HepG2 (cell line): ENCODE data around the gene SLC34A3. TPM values are rescaled to one million over a fixed set of nuclear protein-coding genes. Genes with fewer than 3 reads are reported as not detected.

ENCODE experiments used
- ARNT2 ChIP-seq: sonication (generic); formaldehyde crosslinking; IDR thresholded peaks from 2 replicates; pipeline ENCODE4 v1.8.0; 2022; ENCODE audit warnings: mild to moderate bottlenecking, low read depth, missing genetic modification reagents, moderate library complexity
- ASH2L ChIP-seq: fragments of 300-600, 200-600 bp; sonication (generic); IDR thresholded peaks from 2 replicates; pipeline ENCODE4 v1.7.0; 2017; ENCODE audit warnings: low read depth, mild to moderate bottlenecking, moderate library complexity, mixed read lengths, low read length; ENCODE audit not compliant: insufficient read length
- GTF2F1 ChIP-seq: fragments of 150-350 bp; IDR thresholded peaks from 2 replicates; pipeline ENCODE4 v1.6.1; 2014; ENCODE audit warnings: low read length
- HNF4G ChIP-seq, 2 experiments: sonication (generic) in 1 of 2; formaldehyde crosslinking in 1 of 2; IDR thresholded peaks; 2 replicates each; pipeline versions ENCODE4 v1.4.0 to v1.6.1; 2011 to 2020; ENCODE audit warnings: borderline replicate concordance in 2 of 2, low read depth in 2 of 2, mild to moderate bottlenecking in 2 of 2, low read length in 1 of 2, missing genetic modification reagents in 1 of 2, moderate library complexity in 1 of 2
- IKZF1 ChIP-seq: fragments of 450-650 bp; IDR thresholded peaks from 2 replicates; pipeline ENCODE4 v1.7.1; 2016
- MXD1 ChIP-seq: sonication (generic); formaldehyde crosslinking; IDR thresholded peaks from 2 replicates; pipeline ENCODE4 v1.4.0; 2020; ENCODE audit warnings: mild to moderate bottlenecking, missing genetic modification reagents
- NFE2L1 ChIP-seq: sonication (generic); formaldehyde crosslinking; IDR thresholded peaks from 2 replicates; pipeline ENCODE4 v1.4.0; 2020; ENCODE audit warnings: missing genetic modification reagents, mild to moderate bottlenecking, borderline replicate concordance
- PCBP2 ChIP-seq: fragments of 200-400 bp; formaldehyde crosslinking; optimal IDR thresholded peaks from 2 replicates; pipeline ENCODE3; 2018; ENCODE audit warnings: low read length, low read depth; ENCODE audit not compliant: poor library complexity, severe bottlenecking
- TCF7 ChIP-seq: sonication (generic); IDR thresholded peaks from 2 replicates; pipeline ENCODE4 v1.6.1; 2016; ENCODE audit warnings: antibody characterized with exemption, low read depth
- TGIF2 ChIP-seq: IDR thresholded peaks from 2 replicates; pipeline ENCODE4 v1.6.1; 2016; ENCODE audit warnings: control low read depth, missing compliant biosample characterization
- ZNF224 ChIP-seq: sonication (generic); formaldehyde crosslinking; IDR thresholded peaks from 2 replicates; pipeline ENCODE4 v1.5.0; 2020; ENCODE audit warnings: mild to moderate bottlenecking, missing genetic modification reagents
- ZNF383 ChIP-seq: sonication (generic); formaldehyde crosslinking; IDR thresholded peaks from 2 replicates; pipeline ENCODE4 v1.4.0; 2020; ENCODE audit warnings: missing genetic modification reagents, mild to moderate bottlenecking, borderline replicate concordance
- ZNF501 ChIP-seq: sonication (generic); formaldehyde crosslinking; IDR thresholded peaks from 2 replicates; pipeline ENCODE4 v1.5.1; 2020; ENCODE audit warnings: mild to moderate bottlenecking, moderate library complexity, missing genetic modification reagents
- ZNF646 ChIP-seq: sonication (generic); formaldehyde crosslinking; IDR thresholded peaks from 2 replicates; pipeline ENCODE4 v1.9.0; 2021; ENCODE audit warnings: mild to moderate bottlenecking, missing genetic modification reagents
- ZNF841 ChIP-seq: sonication (generic); formaldehyde crosslinking; IDR thresholded peaks from 2 replicates; pipeline ENCODE4 v1.8.1; 2023; ENCODE audit warnings: missing genetic modification reagents, borderline replicate concordance
- polyA plus RNA-seq, 8 experiments: library from polyadenylated mRNA; depleted of rRNA in 3 of 8; stranded (reverse) in 7 of 8; unstranded in 1 of 8; fragments of >200 nt; fragmentation: Illumina TruSeq in 4 of 8; extraction: Trizol in 4 of 8; gene quantifications; 2 replicates each; pipeline versions ENCODE4 v1.2.1 to v1.2.3, GENCODE V29; 2011 to 2016; ENCODE audit warnings: low read depth in 4 of 8, missing spikeins in 1 of 8, mixed read lengths in 1 of 8; ENCODE audit not compliant: insufficient read depth in 1 of 8
- total RNA-seq, 5 experiments: library from RNA; depleted of rRNA; stranded (reverse); fragments of >200 nt; fragmentation: Illumina TruSeq; extraction: Trizol; gene quantifications; 2 replicates each; pipeline ENCODE4 v1.2.3, GENCODE V29; 2016; ENCODE audit warnings: low read depth in 1 of 5
- TF ChIP-seq, protein P1 (sequence below): sonication (generic); formaldehyde crosslinking; IDR thresholded peaks from 2 replicates; pipeline ENCODE4 v1.4.0; 2020; ENCODE audit warnings: missing genetic modification reagents
- TF ChIP-seq, protein P2 (sequence below): sonication (generic); formaldehyde crosslinking; IDR thresholded peaks from 2 replicates; pipeline ENCODE4 v1.8.0; 2022; ENCODE audit warnings: mild to moderate bottlenecking, missing genetic modification reagents

SLC34A3 gene
- total and polyA plus RNA-seq, 2 of the 13 experiments (the other 11 are each of a cell fraction or from before 2014, with no cell fraction given): 0.07 to 1.0 TPM

GRCh38 chr9:137242269-137243203 is 11.8 kb downstream of the SLC34A3 start (continued):
- TF ChIP-seq HNF4G (IDR thresholded peaks at IDR 0.05; ENCODE audit: borderline replicate concordance, low read depth, low read length): no peak
- TF ChIP-seq HNF4G (CRISPR knock-in tag; IDR thresholded peaks at IDR 0.05; ENCODE audit: borderline replicate concordance, low read depth): no peak
- TF ChIP-seq ZNF224 (CRISPR knock-in tag): 0 out of 2 replicates have a peak, but pooled peaks have one; percentile 61
- no peak for TF ChIP-seq PCBP2
- TF ChIP-seq, protein P1, sequence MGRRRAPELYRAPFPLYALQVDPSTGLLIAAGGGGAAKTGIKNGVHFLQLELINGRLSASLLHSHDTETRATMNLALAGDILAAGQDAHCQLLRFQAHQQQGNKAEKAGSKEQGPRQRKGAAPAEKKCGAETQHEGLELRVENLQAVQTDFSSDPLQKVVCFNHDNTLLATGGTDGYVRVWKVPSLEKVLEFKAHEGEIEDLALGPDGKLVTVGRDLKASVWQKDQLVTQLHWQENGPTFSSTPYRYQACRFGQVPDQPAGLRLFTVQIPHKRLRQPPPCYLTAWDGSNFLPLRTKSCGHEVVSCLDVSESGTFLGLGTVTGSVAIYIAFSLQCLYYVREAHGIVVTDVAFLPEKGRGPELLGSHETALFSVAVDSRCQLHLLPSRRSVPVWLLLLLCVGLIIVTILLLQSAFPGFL (CRISPR knock-in tag): no peak
- no peak for TF ChIP-seq ZNF383 (CRISPR knock-in tag)
- TF ChIP-seq IKZF1: no peak
- TF ChIP-seq TCF7: no peak
- peak; percentile 9 for TF ChIP-seq ASH2L
- no peak for TF ChIP-seq NFE2L1 (CRISPR knock-in tag)
- TF ChIP-seq ARNT2 (CRISPR knock-in tag): no peak
- TF ChIP-seq GTF2F1: no peak
- no peak for TF ChIP-seq MXD1 (CRISPR knock-in tag)
- no peak; the same call in 1 of the 2 replicates for TF ChIP-seq ZNF501 (CRISPR knock-in tag)
- no peak for TF ChIP-seq TGIF2 (CRISPR knock-in tag)
- TF ChIP-seq ZNF646 (CRISPR knock-in tag): no peak
- no peak for TF ChIP-seq ZNF841 (CRISPR knock-in tag)
- TF ChIP-seq, protein P2, sequence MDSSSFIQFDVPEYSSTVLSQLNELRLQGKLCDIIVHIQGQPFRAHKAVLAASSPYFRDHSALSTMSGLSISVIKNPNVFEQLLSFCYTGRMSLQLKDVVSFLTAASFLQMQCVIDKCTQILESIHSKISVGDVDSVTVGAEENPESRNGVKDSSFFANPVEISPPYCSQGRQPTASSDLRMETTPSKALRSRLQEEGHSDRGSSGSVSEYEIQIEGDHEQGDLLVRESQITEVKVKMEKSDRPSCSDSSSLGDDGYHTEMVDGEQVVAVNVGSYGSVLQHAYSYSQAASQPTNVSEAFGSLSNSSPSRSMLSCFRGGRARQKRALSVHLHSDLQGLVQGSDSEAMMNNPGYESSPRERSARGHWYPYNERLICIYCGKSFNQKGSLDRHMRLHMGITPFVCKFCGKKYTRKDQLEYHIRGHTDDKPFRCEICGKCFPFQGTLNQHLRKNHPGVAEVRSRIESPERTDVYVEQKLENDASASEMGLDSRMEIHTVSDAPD (CRISPR knock-in tag): no peak
